ENCODE data around the gene S100A9.
"Not testable (repeated sequence)": the region's sequence is repeated elsewhere in the genome, so short reads cannot be mapped to it uniquely, and the experiment has no call there.

S100A9 gene

GRCh38 chr1:153357853-153358690 is at the start of gene S100A9:
TSS of gene S100A9 (plus strand) at chr1:153357854. CDS start at chr1:153358284, 430 bp downstream.
- DNase-seq = no peak

- no peak for DNase-seq
Measured at GRCh38 chr1:153308540-153308939, 49.1 kb upstream of the S100A9 start.

- no peak for DNase-seq
Measured at GRCh38 chr1:153309441-153309840, 48.2 kb upstream of the S100A9 start.

GRCh38 chr1:153310526-153310925 is 47.1 kb upstream of the S100A9 start:
- DNase-seq = no peak

GRCh38 chr1:153312570-153313186 is 45.0 kb upstream of the S100A9 start, which contains the start of gene PGLYRP3:
TSS of gene PGLYRP3 (minus strand) at chr1:153312952. CDS start at chr1:153310665, 2,287 bp downstream.
- DNase-seq = no peak

- no peak for DNase-seq
Measured at GRCh38 chr1:153313288-153313687, 44.4 kb upstream of the S100A9 start.

- not testable (repeated sequence) for DNase-seq
Measured at GRCh38 chr1:153314388-153314787, 43.3 kb upstream of the S100A9 start.

- not testable (repeated sequence) for DNase-seq
Measured at GRCh38 chr1:153316013-153316412, 41.6 kb upstream of the S100A9 start.

GRCh38 chr1:153318145-153318544 is 39.5 kb upstream of the S100A9 start:
- not testable (repeated sequence) for DNase-seq

- no peak for DNase-seq
Measured at GRCh38 chr1:153322568-153322967, 35.1 kb upstream of the S100A9 start.

- DNase-seq = no peak
Measured at GRCh38 chr1:153324912-153325311, 32.7 kb upstream of the S100A9 start.

GRCh38 chr1:153333902-153334301 is 23.8 kb upstream of the S100A9 start:
- no peak for DNase-seq

- DNase-seq = no peak
Measured at GRCh38 chr1:153336650-153337049, 21.0 kb upstream of the S100A9 start.

- DNase-seq = no peak
Measured at GRCh38 chr1:153337980-153338853, 19.4 kb upstream of the S100A9 start.

GRCh38 chr1:153339802-153340201 is 17.9 kb upstream of the S100A9 start:
- DNase-seq = no peak

- DNase-seq = no peak
Measured at GRCh38 chr1:153340356-153340755, 17.3 kb upstream of the S100A9 start.

GRCh38 chr1:153341431-153341934 is 16.2 kb upstream of the S100A9 start:
- DNase-seq = no peak

GRCh38 chr1:153342178-153342577 is 15.5 kb upstream of the S100A9 start:
- DNase-seq = no peak

- DNase-seq = no peak
Measured at GRCh38 chr1:153343040-153343681, 14.5 kb upstream of the S100A9 start.

GRCh38 chr1:153343811-153344717 is 13.6 kb upstream of the S100A9 start:
- DNase-seq = no peak

GRCh38 chr1:153344718-153345025 is 13.0 kb upstream of the S100A9 start:
- no peak for DNase-seq

Data from RPMI8226 (cell line).